ENCODE measurements around the gene CCDC13. TPM values are rescaled to one million over a fixed set of nuclear protein-coding genes. Genes with fewer than 3 reads are reported as not detected.

The CCDC13 gene
- total RNA-seq, 2 donors from 2014 or later: 1.4 to 2.7 TPM

DNA sequence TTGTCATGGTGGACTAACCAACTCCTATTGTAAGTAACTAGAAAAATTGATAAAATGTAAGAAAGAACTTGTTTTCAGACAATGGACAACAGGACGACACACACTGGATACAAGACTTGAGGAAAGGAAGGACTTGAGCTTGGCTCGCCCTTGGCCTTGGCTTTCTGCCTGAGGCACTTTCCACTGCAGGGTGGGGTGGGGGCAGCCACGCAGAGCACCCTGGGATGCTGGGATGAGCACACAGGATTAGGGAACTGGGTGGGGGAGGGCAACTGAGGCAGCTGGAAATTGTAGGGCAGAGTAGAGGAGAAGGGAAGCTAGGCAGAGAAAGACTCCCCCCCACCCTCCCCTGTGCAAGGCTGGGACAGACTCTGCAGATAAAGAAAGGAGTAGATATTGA, 45.0 kb downstream of the CCDC13 start:
- intact Hi-C loops (cut with DNase I): no loop called here

DNA sequence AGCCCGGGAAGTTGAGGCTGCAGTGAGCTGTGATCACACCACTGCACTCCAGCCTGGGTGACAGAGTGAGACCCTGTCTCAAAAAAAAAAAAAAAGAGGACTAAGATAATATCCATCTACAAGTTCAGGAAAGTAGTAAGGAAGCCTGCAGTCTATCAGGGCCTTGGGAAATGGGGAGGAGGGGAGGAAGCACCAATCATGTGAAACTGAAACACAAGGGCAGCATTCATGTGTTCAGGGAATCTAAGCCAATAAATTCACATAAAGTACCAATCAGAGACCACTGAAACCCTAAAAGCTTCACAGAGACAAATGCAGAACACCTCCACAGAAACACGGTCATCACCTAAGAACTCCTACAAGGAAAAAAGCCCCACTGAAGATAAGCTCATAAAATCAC, 47.6 kb downstream of the CCDC13 start:
- intact Hi-C loops (cut with DNase I): no loop called here
- DNase-seq (ENCODE audit: low spot score): no peak

More for the DNA sequence above, 45.0 kb downstream of the CCDC13 start:
- DNase-seq (ENCODE audit: low spot score): no peak

GRCh38 chr3:42723219-42723618, 49.8 kb downstream of the CCDC13 start:
- intact Hi-C loops (cut with DNase I): no loop called here
- no peak for DNase-seq (ENCODE audit: low spot score)

Other genes starting within 250 kb of the CCDC13 start
- gene SEC22C, start 191.3 kb downstream of the CCDC13 start, total RNA-seq: 10 to 100 TPM; 43.8 to 47.0 TPM
- 10 to 100 TPM; 15.4 to 16.8 TPM for gene SS18L2, start 182.4 kb downstream of the CCDC13 start, total RNA-seq
- 10 to 100 TPM; 75.2 to 78.0 TPM for gene NKTR, start 172.6 kb downstream of the CCDC13 start, total RNA-seq
- 100 to 1,000 TPM in 1 of 2 donors, 10 to 100 TPM in 1; 83.8 to 109 TPM for gene ZBTB47, start 119.6 kb downstream of the CCDC13 start, total RNA-seq
- gene KLHL40, start 87.7 kb downstream of the CCDC13 start, total RNA-seq: not detected
- 1 to 10 TPM in 1 of 2 donors, under 1 TPM in 1; 0.65 to 1.0 TPM for gene HHATL, start 70.5 kb downstream of the CCDC13 start, total RNA-seq
- gene HIGD1A, start 31.2 kb upstream of the CCDC13 start, total RNA-seq: 100 to 1,000 TPM; 163 to 204 TPM
- 10 to 100 TPM; 17.0 to 20.6 TPM for gene ACKR2, start 36.2 kb upstream of the CCDC13 start, total RNA-seq
- under 1 TPM; 0.10 to 0.14 TPM for gene CYP8B1, start 102.6 kb upstream of the CCDC13 start, total RNA-seq
- gene ZNF662, start 132.9 kb upstream of the CCDC13 start, total RNA-seq: 10 to 100 TPM in 1 of 2 donors, 1 to 10 TPM in 1; 9.8 to 11.8 TPM
- 10 to 100 TPM; 35.0 to 80.1 TPM for gene GASK1A, start 206.1 kb upstream of the CCDC13 start, total RNA-seq